ENCODE results near the gene VPS4A. TPM values are rescaled to one million over a fixed set of nuclear protein-coding genes. Genes with fewer than 3 reads are reported as not detected.
"Not testable (repeated sequence)": the region's sequence is repeated elsewhere in the genome, so short reads cannot be mapped to it uniquely, and the experiment has no call there.

VPS4A gene
- total RNA-seq, 1 experiment from 2014 or later = 18.3 TPM

- Histone ChIP-seq H3K27me3 (ENCODE audit: low read length) (no peaks in the 10 kb centered on the region), H3K4me3 (ENCODE audit: low read length) (no peak overlapping the region), H4K20me1 (ENCODE audit: insufficient read depth, low read depth, low read length) (no peaks in the 10 kb centered on the region), H3K4me2 (ENCODE audit: low read depth, low read length, poor library complexity, severe bottlenecking) (no peak overlapping the region), H3K9me3 (ENCODE audit: low read length) (no peaks in the 10 kb centered on the region), H3K9me2 (replicated peaks; ENCODE audit: insufficient read depth, low read length) (no peaks in the 10 kb centered on the region), H3K36me3 (ENCODE audit: insufficient read depth, low read length) (peaks cover 5% of the 10 kb centered on the region; the same call in 1 of the 2 replicates), H2AFZ (ENCODE audit: low read length) (no peak overlapping the region), H3K4me1 (ENCODE audit: low read length) (no peaks in the 10 kb centered on the region), H3K27ac (ENCODE audit: low read length) (no peak overlapping the region), H3K9ac (ENCODE audit: low read length) (no peak overlapping the region), H3K79me2 (ENCODE audit: low read length) (peaks cover 35% of the 10 kb centered on the region)
- no peak for DNase-seq
Observed at GRCh38 chr16:69276148-69277115, 34.7 kb upstream of the VPS4A start.

- H3K27me3 ChIP-seq (ENCODE audit: low read length) = no peaks in the 10 kb centered on the region
- H3K9me2 ChIP-seq (replicated peaks; ENCODE audit: insufficient read depth, low read length) = no peaks in the 10 kb centered on the region
- H3K27ac ChIP-seq (ENCODE audit: low read length) = no peak overlapping the region
- H3K9me3 ChIP-seq (ENCODE audit: low read length) = no peaks in the 10 kb centered on the region
- H3K4me3 ChIP-seq (ENCODE audit: low read length) = no peak overlapping the region
- peaks cover 36% of the 10 kb centered on the region for H3K79me2 ChIP-seq (ENCODE audit: low read length)
- no peak overlapping the region for H3K4me2 ChIP-seq (ENCODE audit: low read depth, low read length, poor library complexity, severe bottlenecking)
- no peak overlapping the region for H3K9ac ChIP-seq (ENCODE audit: low read length)
- H3K4me1 ChIP-seq (ENCODE audit: low read length) = no peaks in the 10 kb centered on the region
- H4K20me1 ChIP-seq (ENCODE audit: insufficient read depth, low read depth, low read length) = no peaks in the 10 kb centered on the region
- no peak for DNase-seq
- H2AFZ ChIP-seq (ENCODE audit: low read length) = no peak overlapping the region
- peaks cover 4% of the 10 kb centered on the region; the same call in 1 of the 2 replicates for H3K36me3 ChIP-seq (ENCODE audit: insufficient read depth, low read length)
Observed at GRCh38 chr16:69277413-69277812, 33.7 kb upstream of the VPS4A start.

DNA sequence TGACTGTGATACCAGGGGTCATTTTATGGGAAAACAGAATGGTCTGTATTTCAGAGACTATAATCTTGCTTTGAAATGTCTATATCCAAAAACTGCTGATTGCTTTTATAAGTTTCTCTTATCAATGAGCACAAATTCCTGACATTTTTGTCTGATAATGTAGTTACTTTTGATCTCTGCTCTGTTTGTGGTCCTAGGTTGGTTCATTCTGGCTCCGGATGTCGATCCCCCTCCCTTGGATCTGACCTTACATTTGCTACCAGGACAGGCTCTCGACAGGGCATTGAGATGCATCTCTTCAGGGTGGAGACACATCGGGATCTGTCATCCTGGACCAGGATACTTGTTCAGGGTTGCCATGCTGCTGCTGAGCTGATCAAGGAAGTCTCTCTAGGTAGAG lies 27.3 kb upstream of the VPS4A start:
- Histone ChIP-seq H3K36me3 (ENCODE audit: insufficient read depth, low read length) (peaks cover 5% of the 10 kb centered on the region; the same call in 1 of the 2 replicates), H3K9ac (ENCODE audit: low read length) (no peak overlapping the region), H3K27ac (ENCODE audit: low read length) (no peak overlapping the region)

GRCh38 chr16:69285240-69285639 lies 25.9 kb upstream of the VPS4A start:
- Histone ChIP-seq H3K27ac (ENCODE audit: low read length) (no peak overlapping the region), H4K20me1 (ENCODE audit: insufficient read depth, low read depth, low read length) (no peaks in the 10 kb centered on the region), H3K79me2 (ENCODE audit: low read length) (peaks cover 32% of the 10 kb centered on the region), H3K9ac (ENCODE audit: low read length) (no peak overlapping the region), H3K27me3 (ENCODE audit: low read length) (no peaks in the 10 kb centered on the region), H3K9me2 (replicated peaks; ENCODE audit: insufficient read depth, low read length) (no peaks in the 10 kb centered on the region), H3K4me3 (ENCODE audit: low read length) (no peak overlapping the region), H3K9me3 (ENCODE audit: low read length) (no peaks in the 10 kb centered on the region), H3K4me1 (ENCODE audit: low read length) (no peaks in the 10 kb centered on the region), H3K36me3 (ENCODE audit: insufficient read depth, low read length) (peaks cover 5% of the 10 kb centered on the region; the same call in 1 of the 2 replicates), H2AFZ (ENCODE audit: low read length) (no peak overlapping the region), H3K4me2 (ENCODE audit: low read depth, low read length, poor library complexity, severe bottlenecking) (no peak overlapping the region)
- no peak for DNase-seq

More for the DNA sequence above, 27.3 kb upstream of the VPS4A start:
- Histone ChIP-seq H3K9me2 (replicated peaks; ENCODE audit: insufficient read depth, low read length) (no peaks in the 10 kb centered on the region), H3K4me3 (ENCODE audit: low read length) (no peak overlapping the region), H3K79me2 (ENCODE audit: low read length) (peaks cover 30% of the 10 kb centered on the region), H2AFZ (ENCODE audit: low read length) (no peak overlapping the region), H3K27me3 (ENCODE audit: low read length) (no peaks in the 10 kb centered on the region), H3K4me2 (ENCODE audit: low read depth, low read length, poor library complexity, severe bottlenecking) (no peak overlapping the region), H3K4me1 (ENCODE audit: low read length) (no peaks in the 10 kb centered on the region), H4K20me1 (ENCODE audit: insufficient read depth, low read depth, low read length) (no peaks in the 10 kb centered on the region), H3K9me3 (ENCODE audit: low read length) (no peaks in the 10 kb centered on the region)
- DNase-seq = no peak

- no peak overlapping the region for H2AFZ ChIP-seq (ENCODE audit: low read length)
- H3K27me3 ChIP-seq (ENCODE audit: low read length) = no peaks in the 10 kb centered on the region
- no peak overlapping the region for H3K4me3 ChIP-seq (ENCODE audit: low read length)
- no peaks in the 10 kb centered on the region for H4K20me1 ChIP-seq (ENCODE audit: insufficient read depth, low read depth, low read length)
- H3K9me2 ChIP-seq (replicated peaks; ENCODE audit: insufficient read depth, low read length) = no peaks in the 10 kb centered on the region
- peak; percentile 85 for DNase-seq
- H3K27ac ChIP-seq (ENCODE audit: low read length) = no peak overlapping the region
- no peaks in the 10 kb centered on the region for H3K9me3 ChIP-seq (ENCODE audit: low read length)
- peaks cover 35% of the 10 kb centered on the region for H3K79me2 ChIP-seq (ENCODE audit: low read length)
- H3K4me2 ChIP-seq (ENCODE audit: low read depth, low read length, poor library complexity, severe bottlenecking) = no peak overlapping the region
- H3K36me3 ChIP-seq (ENCODE audit: insufficient read depth, low read length) = peaks cover 5% of the 10 kb centered on the region; the same call in 1 of the 2 replicates
- no peaks in the 10 kb centered on the region for H3K4me1 ChIP-seq (ENCODE audit: low read length)
- H3K9ac ChIP-seq (ENCODE audit: low read length) = no peak overlapping the region
Observed at GRCh38 chr16:69286941-69287713, 24.0 kb upstream of the VPS4A start.

- not testable (repeated sequence) for H3K27me3 ChIP-seq (ENCODE audit: low read length); DNase-seq; H3K9me3 ChIP-seq (ENCODE audit: low read length); H3K4me2 ChIP-seq (ENCODE audit: low read depth, low read length, poor library complexity, severe bottlenecking); H3K27ac ChIP-seq (ENCODE audit: low read length); H3K9me2 ChIP-seq (replicated peaks; ENCODE audit: insufficient read depth, low read length); H3K4me1 ChIP-seq (ENCODE audit: low read length); H3K36me3 ChIP-seq (ENCODE audit: insufficient read depth, low read length); H4K20me1 ChIP-seq (ENCODE audit: insufficient read depth, low read depth, low read length); H2AFZ ChIP-seq (ENCODE audit: low read length); H3K4me3 ChIP-seq (ENCODE audit: low read length); H3K9ac ChIP-seq (ENCODE audit: low read length)
- H3K79me2 ChIP-seq (ENCODE audit: low read length) = peaks cover 30% of the 10 kb centered on the region
Observed at GRCh38 chr16:69291657-69292056, 19.5 kb upstream of the VPS4A start.

- no peak overlapping the region for H3K4me3 ChIP-seq (ENCODE audit: low read length)
- no peak overlapping the region for H3K27ac ChIP-seq (ENCODE audit: low read length)
- H3K79me2 ChIP-seq (ENCODE audit: low read length) = peaks cover 20% of the 10 kb centered on the region
- H3K4me2 ChIP-seq (ENCODE audit: low read depth, low read length, poor library complexity, severe bottlenecking) = no peak overlapping the region
- no peaks in the 10 kb centered on the region for H4K20me1 ChIP-seq (ENCODE audit: insufficient read depth, low read depth, low read length)
- no peak overlapping the region for H2AFZ ChIP-seq (ENCODE audit: low read length)
- no peaks in the 10 kb centered on the region for H3K27me3 ChIP-seq (ENCODE audit: low read length)
- H3K4me1 ChIP-seq (ENCODE audit: low read length) = no peaks in the 10 kb centered on the region
- no peak overlapping the region for H3K9ac ChIP-seq (ENCODE audit: low read length)
- no peak for DNase-seq
- H3K9me3 ChIP-seq (ENCODE audit: low read length) = no peaks in the 10 kb centered on the region
- no peaks in the 10 kb centered on the region for H3K9me2 ChIP-seq (replicated peaks; ENCODE audit: insufficient read depth, low read length)
- H3K36me3 ChIP-seq (ENCODE audit: insufficient read depth, low read length) = no peaks in the 10 kb centered on the region; the same call in 1 of the 2 replicates
Observed at GRCh38 chr16:69293401-69293800, 17.7 kb upstream of the VPS4A start.

DNA sequence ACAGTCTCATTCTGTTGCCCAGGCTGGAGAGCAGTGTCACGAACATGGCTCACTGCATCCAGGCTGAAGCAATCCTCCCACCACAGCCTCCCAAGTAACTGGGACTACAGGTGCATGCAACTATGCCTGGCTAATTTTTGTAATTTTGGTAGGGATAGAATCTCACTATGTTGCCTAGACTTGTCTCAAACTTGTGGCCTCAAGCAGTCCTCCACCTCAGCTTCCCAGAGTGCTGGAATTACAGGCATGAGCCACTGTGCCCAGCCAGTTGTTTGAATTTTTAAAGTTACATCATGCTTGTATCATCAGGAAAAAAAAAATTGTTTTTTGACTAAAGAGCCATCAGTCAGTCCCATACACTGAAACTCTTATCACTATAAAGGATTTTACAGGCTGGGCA lies 17.1 kb upstream of the VPS4A start:
- no peak for DNase-seq
- H3K4me2 ChIP-seq (ENCODE audit: low read depth, low read length, poor library complexity, severe bottlenecking) = no peak overlapping the region
- H3K27me3 ChIP-seq (ENCODE audit: low read length) = no peaks in the 10 kb centered on the region
- H3K4me1 ChIP-seq (ENCODE audit: low read length) = no peaks in the 10 kb centered on the region
- no peak overlapping the region for H2AFZ ChIP-seq (ENCODE audit: low read length)
- H3K27ac ChIP-seq (ENCODE audit: low read length) = no peak overlapping the region
- H3K36me3 ChIP-seq (ENCODE audit: insufficient read depth, low read length) = no peaks in the 10 kb centered on the region
- peaks cover 16% of the 10 kb centered on the region; the same call in 1 of the 2 replicates for H3K79me2 ChIP-seq (ENCODE audit: low read length)
- H3K4me3 ChIP-seq (ENCODE audit: low read length) = no peak overlapping the region
- no peaks in the 10 kb centered on the region for H4K20me1 ChIP-seq (ENCODE audit: insufficient read depth, low read depth, low read length)
- H3K9ac ChIP-seq (ENCODE audit: low read length) = no peak overlapping the region
- H3K9me2 ChIP-seq (replicated peaks; ENCODE audit: insufficient read depth, low read length) = no peaks in the 10 kb centered on the region
- no peaks in the 10 kb centered on the region for H3K9me3 ChIP-seq (ENCODE audit: low read length)

Data from Karpas-422 (cell line).